Measurements from ENCODE around the gene CNNM4.

DNA sequence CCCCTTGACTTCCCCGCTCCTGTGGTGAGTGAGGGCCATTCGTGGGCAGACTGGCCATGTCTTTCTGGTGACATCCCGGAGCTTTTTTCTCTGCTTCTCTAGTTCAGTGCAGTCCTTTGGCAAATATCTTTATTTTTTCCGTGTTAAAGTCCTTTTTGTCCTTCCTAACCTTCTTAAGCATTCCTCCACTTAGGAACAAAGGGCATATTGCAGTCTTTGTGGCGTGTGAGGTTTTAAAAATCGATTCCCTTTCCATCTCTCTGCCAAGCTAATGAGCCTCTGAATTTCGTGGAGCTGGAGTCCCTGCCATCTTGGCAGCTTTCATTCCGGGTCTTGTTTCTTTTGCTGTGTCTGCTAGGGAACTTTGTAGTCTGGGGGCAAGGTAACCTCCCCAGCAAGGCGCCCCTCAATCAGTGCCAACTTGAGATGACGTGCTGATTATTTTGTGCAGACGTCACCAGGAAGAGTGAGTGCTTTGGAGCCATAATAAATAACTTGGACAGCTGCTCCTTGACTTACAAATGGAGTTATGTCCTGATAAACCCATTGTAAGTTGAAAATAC is 60.5 kb downstream of the CNNM4 start:
- TF ChIP-seq, protein P1, sequence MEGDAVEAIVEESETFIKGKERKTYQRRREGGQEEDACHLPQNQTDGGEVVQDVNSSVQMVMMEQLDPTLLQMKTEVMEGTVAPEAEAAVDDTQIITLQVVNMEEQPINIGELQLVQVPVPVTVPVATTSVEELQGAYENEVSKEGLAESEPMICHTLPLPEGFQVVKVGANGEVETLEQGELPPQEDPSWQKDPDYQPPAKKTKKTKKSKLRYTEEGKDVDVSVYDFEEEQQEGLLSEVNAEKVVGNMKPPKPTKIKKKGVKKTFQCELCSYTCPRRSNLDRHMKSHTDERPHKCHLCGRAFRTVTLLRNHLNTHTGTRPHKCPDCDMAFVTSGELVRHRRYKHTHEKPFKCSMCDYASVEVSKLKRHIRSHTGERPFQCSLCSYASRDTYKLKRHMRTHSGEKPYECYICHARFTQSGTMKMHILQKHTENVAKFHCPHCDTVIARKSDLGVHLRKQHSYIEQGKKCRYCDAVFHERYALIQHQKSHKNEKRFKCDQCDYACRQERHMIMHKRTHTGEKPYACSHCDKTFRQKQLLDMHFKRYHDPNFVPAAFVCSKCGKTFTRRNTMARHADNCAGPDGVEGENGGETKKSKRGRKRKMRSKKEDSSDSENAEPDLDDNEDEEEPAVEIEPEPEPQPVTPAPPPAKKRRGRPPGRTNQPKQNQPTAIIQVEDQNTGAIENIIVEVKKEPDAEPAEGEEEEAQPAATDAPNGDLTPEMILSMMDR (IDR thresholded peaks at IDR 0.05; ENCODE audit: low read depth, low read length) = no peak
- TF ChIP-seq EZH2phosphoT487 (IDR thresholded peaks at IDR 0.05; ENCODE audit: low read depth) = no peak

Measured in OCI-LY3 (cell line).